Retinal pigment epithelial cell (primary cell): ENCODE results near the gene NDST4.
"Not testable (repeated sequence)": the region's sequence is repeated elsewhere in the genome, so short reads cannot be mapped to it uniquely, and the experiment has no call there.

Source experiments
- DNase-seq: peaks from one replicate; pipeline ENCODE4 v3.0.0-alpha.2; 2010; ENCODE audit warnings: low read depth
- H3K4me3 ChIP-seq: 2 replicates; pipeline ENCODE4 v1.5.1; 2011; ENCODE audit warnings: mild to moderate bottlenecking, low read length, control low read depth, moderate library complexity
- TF ChIP-seq, protein P1 (sequence below): conservative IDR thresholded peaks from 2 replicates; pipeline ENCODE4 v1.5.1; 2011; ENCODE audit warnings: low read depth, low read length, control low read depth, inconsistent platforms

The NDST4 gene

DNA sequence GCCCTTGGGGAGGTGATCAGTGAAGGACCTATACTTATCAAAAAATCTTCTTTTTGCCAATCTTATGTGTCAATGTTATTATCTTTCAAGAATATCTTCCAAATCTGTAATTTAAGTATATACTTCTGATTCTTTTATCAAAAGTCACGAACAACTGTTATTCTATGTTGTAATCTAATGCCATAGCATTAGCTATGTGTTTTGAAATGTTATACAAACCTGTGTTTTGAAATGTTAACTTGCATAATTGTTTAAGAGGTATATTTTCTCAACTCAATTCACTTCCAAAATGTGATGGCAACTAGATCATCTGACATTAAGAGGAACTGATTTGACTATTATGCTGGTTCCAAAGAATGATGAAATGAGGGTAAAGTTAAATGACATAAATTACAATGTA lies 113.5 kb downstream of the NDST4 start:
- no peak overlapping the region for H3K4me3 ChIP-seq
- DNase-seq = no peak
- TF ChIP-seq, protein P1, sequence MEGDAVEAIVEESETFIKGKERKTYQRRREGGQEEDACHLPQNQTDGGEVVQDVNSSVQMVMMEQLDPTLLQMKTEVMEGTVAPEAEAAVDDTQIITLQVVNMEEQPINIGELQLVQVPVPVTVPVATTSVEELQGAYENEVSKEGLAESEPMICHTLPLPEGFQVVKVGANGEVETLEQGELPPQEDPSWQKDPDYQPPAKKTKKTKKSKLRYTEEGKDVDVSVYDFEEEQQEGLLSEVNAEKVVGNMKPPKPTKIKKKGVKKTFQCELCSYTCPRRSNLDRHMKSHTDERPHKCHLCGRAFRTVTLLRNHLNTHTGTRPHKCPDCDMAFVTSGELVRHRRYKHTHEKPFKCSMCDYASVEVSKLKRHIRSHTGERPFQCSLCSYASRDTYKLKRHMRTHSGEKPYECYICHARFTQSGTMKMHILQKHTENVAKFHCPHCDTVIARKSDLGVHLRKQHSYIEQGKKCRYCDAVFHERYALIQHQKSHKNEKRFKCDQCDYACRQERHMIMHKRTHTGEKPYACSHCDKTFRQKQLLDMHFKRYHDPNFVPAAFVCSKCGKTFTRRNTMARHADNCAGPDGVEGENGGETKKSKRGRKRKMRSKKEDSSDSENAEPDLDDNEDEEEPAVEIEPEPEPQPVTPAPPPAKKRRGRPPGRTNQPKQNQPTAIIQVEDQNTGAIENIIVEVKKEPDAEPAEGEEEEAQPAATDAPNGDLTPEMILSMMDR = no peak

- no peak overlapping the region for H3K4me3 ChIP-seq
- TF ChIP-seq, protein P1 = no peak
- DNase-seq = peak; percentile 82
Observed at GRCh38 chr4:114998316-114998715, 115.1 kb downstream of the NDST4 start.

- H3K4me3 ChIP-seq = no peak overlapping the region
- peak; percentile 46 for DNase-seq
- TF ChIP-seq, protein P1 = no peak
Observed at GRCh38 chr4:114997576-114998247, 115.7 kb downstream of the NDST4 start.

GRCh38 chr4:114986133-114986532 lies 127.3 kb downstream of the NDST4 start:
- TF ChIP-seq, protein P1 = no peak
- no peak overlapping the region for H3K4me3 ChIP-seq
- DNase-seq = no peak

GRCh38 chr4:114980932-114981708 lies 132.3 kb downstream of the NDST4 start:
- no peak for DNase-seq
- TF ChIP-seq, protein P1 = no peak
- H3K4me3 ChIP-seq = no peak overlapping the region

- H3K4me3 ChIP-seq, DNase-seq: not testable (repeated sequence)
Observed at GRCh38 chr4:114980399-114980798, 133.0 kb downstream of the NDST4 start.

GRCh38 chr4:114976901-114977300 lies 136.5 kb downstream of the NDST4 start:
- DNase-seq = no peak
- H3K4me3 ChIP-seq = no peak overlapping the region
- TF ChIP-seq, protein P1 = no peak
